GM08714 (cell line): Measurements from ENCODE around the gene LRRC53.

Experiments used
- H3K4me3 ChIP-seq: fragments of 200-500 bp; sonication (Bioruptor generic); 2 replicates; pipeline ENCODE4 v1.5.1; 2014; ENCODE audit warnings: mild to moderate bottlenecking, low read length, inconsistent platforms
- ZNF274 ChIP-seq: IDR thresholded peaks from 2 replicates; pipeline ENCODE4 v1.6.1; 2012; ENCODE audit warnings: mild to moderate bottlenecking, low read depth, low read length

The LRRC53 gene

DNA sequence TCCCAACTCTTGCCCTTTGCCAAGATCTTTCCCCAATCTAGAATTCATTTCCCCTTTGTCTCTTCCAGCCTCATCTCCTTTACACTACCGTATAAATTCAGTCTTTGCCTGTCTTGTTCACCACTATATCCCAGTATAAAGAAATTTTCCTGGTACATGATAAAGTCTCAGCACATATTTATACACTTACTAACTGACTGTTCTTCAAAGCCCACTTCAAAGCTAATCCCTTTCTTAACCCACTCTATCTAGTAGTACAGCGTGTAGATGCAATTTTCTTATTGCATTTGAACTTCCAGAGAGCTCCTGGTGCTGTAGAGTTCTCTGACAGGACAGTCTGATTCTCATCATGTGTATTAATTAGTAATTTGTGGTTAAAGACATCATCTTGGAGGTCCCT lies 78.1 kb downstream of the LRRC53 start:
- TF ChIP-seq ZNF274 = no peak
- no peak overlapping the region for H3K4me3 ChIP-seq

DNA sequence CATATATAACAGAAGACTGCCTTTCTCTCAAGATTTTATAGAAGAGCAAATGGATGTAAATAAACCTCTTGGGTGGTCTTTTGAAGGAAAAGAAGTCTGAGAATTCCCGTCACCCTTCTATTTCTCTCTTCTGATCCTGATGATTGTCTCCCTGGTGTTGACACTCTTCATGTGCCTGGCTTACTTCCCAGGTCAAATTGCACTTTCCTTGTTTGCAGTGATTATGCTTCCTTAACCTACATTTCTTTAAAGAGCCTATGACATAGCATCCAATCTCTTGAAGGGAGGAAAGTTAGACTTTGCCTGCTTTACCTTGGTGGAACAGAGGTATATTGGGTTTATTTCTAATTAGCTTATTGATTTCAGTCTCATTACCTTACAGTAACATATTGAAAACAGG lies 80.1 kb downstream of the LRRC53 start:
- H3K4me3 ChIP-seq = no peak overlapping the region
- TF ChIP-seq ZNF274 = no peak

DNA sequence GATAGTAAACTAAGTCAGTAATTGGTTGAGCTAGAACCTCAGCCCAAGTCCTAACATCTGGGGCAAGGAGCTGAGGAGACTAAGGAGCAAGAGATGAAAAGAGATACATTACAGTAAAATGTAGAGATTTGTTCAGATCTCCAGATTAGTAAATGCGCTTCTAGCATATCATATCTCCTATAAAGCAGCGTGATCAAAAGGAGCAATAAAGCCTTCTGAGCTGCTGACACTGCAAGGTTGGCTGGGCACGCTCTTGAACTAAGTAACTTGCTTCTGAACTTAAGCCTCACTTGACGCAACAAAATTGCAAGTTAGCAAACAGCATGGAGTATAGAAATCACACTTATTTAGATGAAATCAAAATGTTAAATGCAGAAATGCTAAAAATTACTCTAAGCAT lies 80.9 kb downstream of the LRRC53 start:
- TF ChIP-seq ZNF274 = no peak
- H3K4me3 ChIP-seq = no peak overlapping the region

DNA sequence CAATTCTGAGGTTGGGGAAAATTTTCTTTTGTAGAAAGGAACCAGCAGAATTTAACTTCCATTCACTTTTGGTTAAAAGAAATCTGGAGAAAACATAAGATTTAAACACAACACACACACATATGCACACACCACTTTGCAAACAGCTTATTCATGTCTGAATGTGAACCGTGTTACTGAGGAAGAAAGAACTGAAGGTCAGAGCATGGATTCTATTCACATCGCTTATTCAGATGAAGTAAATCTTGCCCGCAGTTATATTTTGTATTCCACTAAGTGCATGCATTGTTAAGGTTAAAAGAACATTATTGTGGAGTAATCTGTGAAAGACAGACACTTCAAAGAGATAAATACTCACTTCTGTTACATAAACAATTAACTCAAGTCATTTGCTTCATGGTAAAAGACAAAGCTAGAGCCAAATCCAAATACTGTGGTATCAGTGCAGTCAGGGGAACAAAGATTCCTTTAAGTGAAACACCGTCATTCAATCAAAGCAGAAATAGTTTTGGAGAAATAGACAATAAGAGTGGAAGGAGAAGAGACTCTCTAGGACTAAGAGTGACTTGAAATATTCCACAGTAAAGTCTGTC lies 82.0 kb downstream of the LRRC53 start:
- TF ChIP-seq ZNF274 = no peak

DNA sequence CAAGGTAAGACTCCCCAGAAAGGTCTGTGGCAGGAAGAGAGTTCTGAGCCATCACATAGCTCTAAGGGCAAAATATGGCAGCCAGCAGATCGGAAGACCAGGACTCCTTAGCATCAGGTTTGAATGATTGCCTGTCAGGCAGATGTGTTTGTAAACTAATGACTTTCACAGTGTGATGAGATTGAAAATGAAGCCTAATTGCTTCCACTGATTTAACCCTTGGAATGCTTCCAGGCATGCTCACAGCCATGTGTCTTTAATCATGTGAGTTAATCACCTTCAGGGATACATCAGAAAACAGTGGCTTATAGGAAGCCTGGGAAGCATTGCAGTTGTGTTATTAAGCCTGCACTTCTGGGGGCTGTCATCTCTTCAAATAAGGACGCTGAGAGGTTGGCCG lies 82.8 kb downstream of the LRRC53 start:
- H3K4me3 ChIP-seq = no peak overlapping the region
- no peak for TF ChIP-seq ZNF274

More for the DNA sequence above, 82.0 kb downstream of the LRRC53 start:
- H3K4me3 ChIP-seq = no peak overlapping the region

DNA sequence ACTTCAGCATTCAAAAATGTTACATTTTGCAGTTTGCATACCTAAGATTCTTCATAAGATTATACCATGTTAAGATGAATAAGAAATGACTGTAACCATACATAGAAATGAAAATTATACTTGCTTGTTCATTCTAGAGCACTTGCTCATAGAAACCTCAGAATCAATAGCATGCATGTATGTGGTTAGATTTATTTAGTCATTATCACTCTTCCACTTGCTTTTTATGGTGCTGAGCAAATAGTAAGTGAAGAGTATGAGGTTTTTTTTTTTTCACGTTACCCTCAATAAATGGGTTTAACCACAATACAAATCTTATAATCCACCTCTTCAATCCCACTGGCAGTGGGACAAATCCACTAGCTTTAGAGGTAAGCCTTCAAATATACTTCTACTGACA lies 84.7 kb downstream of the LRRC53 start:
- TF ChIP-seq ZNF274 = no peak
- no peak overlapping the region for H3K4me3 ChIP-seq

DNA sequence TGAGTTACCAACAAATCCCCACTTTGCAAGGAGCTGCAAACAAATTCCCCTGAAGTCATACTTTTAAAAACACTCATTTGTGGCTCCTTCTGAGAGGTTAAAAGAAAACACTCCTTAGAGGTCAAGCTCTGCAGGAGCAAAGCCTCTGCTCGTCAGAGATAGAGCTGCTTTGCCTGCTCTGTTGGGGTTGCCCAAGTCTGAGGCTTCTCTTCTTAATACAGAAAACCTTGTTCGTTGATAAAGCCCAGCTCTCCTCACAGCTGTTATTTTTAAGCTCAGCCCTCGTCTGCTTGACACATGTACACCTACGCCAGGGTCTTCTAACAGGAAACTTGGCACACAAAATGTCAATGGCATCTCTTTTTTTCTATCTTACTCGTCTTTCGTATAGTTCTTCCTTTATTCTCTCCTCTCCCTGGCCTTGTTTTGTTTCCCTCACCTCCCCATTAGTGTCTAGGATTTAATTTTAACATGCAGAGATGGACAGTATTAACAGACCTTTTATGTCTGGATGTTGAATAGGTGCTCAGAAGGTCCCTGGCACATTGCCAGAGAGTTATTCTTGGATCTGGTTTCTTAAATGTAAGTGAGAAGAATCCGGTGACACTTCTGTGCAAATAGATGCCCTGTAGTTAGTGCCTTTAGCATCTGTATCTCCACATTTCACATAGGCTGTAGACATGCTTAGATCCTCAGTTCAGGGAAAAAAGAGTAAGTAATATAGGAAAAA lies 86.0 kb downstream of the LRRC53 start:
- no peak overlapping the region for H3K4me3 ChIP-seq
- no peak for TF ChIP-seq ZNF274

DNA sequence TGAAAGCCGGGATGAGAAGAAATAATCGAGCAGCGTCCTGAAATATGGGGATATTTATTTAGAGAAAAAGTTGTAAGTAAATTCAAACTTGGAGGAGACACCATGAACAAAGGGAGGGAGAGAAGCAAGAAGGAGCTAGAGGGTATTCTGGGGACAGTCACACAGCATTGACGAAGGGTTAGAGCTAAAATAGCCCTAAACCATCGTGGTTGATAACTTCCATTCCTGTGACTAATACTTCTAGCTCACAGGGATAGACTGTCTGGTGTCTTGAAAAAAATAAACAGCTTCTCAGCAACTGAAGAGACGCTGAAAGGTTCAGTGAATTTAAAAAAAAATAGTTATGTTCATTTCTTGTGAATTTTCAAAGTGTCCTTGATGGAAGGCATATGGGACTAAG lies 86.7 kb downstream of the LRRC53 start:
- TF ChIP-seq ZNF274 = no peak
- H3K4me3 ChIP-seq = no peak overlapping the region

DNA sequence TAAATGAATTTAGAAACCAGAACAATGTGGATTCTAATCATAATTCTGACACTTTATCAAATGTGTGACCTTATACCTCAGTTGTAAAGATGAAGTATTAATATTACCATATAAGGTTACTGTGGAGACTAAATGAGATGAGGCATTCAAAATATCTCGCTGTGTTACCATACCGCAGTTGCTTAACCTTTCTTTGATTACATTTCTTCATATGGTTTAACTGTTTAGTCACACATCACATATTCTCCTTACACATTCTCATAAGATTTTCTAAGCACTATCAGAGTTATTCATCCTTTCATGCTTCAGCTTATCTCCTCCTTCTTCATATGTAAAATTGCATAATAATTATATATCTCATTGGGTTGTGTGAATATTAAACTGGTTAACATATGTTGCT lies 88.9 kb downstream of the LRRC53 start:
- no peak overlapping the region for H3K4me3 ChIP-seq
- no peak for TF ChIP-seq ZNF274

DNA sequence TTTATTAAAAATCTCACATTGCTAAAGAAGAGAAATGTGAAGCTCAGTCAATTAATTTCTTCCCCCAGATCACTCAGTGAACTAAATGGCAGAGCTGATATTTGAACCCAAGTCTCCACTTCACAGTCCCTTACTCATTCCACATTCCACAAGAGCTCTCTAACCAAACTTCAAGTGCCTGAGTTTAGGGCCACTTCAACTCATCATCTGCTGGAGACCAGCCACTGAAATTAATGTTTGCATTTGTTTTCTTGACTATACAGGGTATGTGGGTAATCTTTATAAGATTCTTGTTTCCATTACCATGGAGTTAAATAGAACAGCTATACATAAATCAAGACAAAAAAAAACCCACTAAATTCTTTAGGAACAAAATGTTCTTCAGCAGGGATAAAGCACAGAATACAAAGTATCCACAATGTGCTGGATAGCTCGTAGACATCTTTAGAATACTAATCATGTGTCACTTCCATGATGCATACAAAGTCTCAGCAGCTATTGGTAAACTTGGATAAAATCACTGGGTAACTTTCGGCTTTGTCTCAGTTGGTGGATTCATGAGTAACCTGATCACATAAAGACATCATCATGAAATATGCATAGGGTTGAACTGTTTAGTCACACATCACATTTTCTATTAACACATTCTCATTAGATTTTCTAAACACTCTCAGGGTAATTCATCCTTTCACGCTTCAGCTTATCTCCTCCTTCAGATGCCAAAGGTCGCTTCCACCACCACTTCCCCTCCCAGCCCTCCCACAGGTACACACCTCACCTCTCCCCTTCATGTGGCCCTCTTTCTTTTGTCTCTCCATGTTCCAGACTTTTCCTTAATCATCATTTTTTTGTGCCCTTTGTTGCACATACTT lies 89.8 kb downstream of the LRRC53 start:
- no peak overlapping the region for H3K4me3 ChIP-seq
- TF ChIP-seq ZNF274 = no peak

DNA sequence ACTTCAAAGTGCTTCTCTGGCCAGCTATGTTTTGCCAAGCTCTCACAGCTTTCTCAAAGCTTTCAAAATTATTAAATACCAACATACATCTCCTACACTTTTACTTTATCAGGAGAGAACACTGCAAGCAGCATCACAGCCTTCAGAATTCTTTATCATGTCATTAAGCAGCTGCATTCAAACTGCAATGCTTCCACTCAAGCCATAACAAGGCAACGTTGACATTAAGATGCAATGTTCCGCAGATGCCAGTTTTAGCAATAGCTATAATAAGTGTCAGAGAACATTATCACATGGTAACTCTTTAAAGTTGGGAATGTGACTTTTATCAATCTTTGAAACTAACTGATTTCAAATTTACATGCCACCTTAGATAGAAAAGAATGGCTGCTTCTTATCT lies 91.9 kb downstream of the LRRC53 start:
- no peak for TF ChIP-seq ZNF274
- H3K4me3 ChIP-seq = no peak overlapping the region
